D721Med (cell line): Measurements from ENCODE around the gene NAA50.

Experiments
- DNase-seq: peaks from one replicate; pipeline ENCODE4 v3.0.0; 2011; ENCODE audit warnings: low spot score; ENCODE audit not compliant: insufficient read length
- FAIRE-seq: peaks from 2 replicates; lab custom pipeline; 2011; peaks lifted over from hg19 to GRCh38; lab: Jason Lieb, UNC
- TF ChIP-seq, protein P1 (sequence below): IDR thresholded peaks from 2 replicates; pipeline ENCODE4 v1.5.1; 2012; ENCODE audit warnings: mild to moderate bottlenecking, control low read depth; ENCODE audit not compliant: insufficient read depth; ENCODE audit errors: missing control alignments

Gene NAA50

DNA sequence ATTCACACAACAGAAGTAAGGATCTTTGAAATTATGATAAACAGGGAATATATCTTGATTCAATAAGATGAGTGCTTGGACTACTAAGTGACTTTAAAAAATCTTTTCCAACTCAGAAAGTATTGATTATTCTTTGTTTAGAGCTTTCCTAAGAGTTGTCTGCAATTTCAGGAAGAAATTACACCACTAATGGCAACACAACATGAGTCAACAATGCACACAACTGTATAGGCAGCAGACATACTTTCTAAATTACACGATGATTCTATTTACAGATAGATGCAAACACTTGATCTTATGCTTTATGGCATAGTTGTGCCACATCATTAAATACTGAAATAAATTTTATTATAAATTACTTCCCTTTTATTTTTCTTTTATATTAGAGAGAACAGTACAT is 4.4 kb downstream of the NAA50 start:
- no peak for FAIRE-seq
- TF ChIP-seq, protein P1, sequence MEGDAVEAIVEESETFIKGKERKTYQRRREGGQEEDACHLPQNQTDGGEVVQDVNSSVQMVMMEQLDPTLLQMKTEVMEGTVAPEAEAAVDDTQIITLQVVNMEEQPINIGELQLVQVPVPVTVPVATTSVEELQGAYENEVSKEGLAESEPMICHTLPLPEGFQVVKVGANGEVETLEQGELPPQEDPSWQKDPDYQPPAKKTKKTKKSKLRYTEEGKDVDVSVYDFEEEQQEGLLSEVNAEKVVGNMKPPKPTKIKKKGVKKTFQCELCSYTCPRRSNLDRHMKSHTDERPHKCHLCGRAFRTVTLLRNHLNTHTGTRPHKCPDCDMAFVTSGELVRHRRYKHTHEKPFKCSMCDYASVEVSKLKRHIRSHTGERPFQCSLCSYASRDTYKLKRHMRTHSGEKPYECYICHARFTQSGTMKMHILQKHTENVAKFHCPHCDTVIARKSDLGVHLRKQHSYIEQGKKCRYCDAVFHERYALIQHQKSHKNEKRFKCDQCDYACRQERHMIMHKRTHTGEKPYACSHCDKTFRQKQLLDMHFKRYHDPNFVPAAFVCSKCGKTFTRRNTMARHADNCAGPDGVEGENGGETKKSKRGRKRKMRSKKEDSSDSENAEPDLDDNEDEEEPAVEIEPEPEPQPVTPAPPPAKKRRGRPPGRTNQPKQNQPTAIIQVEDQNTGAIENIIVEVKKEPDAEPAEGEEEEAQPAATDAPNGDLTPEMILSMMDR = no peak
- no peak for DNase-seq

DNA sequence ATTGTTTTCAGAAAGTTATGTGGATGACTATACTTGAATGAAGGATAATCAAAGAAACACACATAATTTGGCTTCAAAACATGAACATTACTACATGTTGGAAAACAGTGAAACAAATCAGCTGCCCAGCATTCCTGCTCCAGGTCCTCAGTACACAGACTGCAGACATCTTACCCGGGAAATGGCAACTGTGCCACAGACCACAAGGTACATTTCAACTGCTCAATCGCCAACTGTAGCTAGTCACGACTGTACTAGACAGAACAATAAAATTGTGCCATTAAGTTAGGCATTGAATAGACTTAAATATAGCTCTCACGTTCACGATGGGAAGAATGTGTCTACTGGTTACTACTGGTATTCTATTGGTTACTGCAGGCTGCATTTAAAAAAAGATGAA is 5.0 kb downstream of the NAA50 start:
- no peak for FAIRE-seq

DNA sequence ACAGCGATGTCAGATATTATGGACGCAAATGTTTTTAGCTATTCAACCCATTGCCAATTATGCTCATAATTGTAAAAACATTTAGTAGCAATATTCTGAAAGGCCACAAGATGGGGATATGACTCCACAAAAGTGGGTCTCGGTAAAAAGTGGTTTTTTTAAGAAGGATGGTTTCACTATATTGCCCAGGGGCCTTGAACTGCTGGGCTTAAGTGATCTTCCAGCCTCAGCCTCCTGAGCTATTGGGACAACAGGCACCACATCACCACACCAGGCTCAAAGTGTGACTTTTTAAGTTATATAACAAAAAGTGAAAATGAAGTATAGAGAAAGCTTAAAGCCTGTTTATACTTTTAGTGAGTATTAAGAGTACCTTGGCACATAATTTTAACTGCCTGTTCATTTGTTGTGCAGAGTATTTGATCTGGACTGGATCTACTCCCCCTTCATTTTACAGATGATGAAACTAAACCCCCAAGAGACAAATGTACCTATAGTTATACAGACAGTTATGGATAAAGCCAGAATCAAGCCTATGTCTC is 9.4 kb downstream of the NAA50 start:
- peak; percentile 88 for FAIRE-seq
- TF ChIP-seq, protein P1 = peak; percentile 68
- DNase-seq = no peak

More for the DNA sequence above, 5.0 kb downstream of the NAA50 start:
- TF ChIP-seq, protein P1 = no peak
- DNase-seq = no peak

DNA sequence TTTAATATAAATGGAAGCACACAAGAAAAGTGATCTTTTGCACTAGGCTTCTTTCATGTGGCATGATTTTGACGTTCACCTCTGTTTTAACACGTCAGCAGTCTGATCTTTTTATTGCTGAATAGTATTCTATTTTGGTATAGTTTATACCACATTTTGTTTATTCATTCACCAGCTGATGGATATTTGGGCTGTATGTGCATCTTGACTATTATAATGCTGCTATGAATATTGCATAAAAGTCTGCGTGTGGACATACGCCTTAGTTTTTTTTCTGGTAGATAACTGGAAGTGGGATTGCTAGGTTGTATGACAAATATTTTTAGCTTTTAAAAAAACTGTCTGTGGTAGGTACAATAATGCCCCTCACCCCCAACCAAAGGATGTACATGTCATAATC is 14.4 kb downstream of the NAA50 start:
- DNase-seq (no peak), FAIRE-seq (no peak)
- TF ChIP-seq, protein P1 = no peak

DNA sequence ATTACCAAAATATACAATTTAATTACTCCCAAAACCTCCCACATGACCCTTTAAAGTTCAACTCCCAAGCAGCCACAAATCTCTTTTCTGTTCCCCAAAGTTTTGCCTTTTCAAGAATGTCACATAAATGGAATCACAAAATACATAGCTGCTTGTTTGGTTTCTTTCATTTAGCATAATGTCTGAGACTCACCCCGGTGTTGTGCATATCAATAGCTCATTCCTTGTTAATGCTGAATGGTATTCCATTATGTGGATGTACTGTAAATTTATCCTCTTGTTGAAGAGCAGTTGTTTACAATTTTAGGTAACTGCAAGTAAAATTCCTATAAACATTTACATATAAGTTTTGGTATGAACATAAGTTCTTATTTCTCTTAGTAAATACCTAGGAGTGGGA is 15.5 kb downstream of the NAA50 start:
- TF ChIP-seq, protein P1 = no peak
- FAIRE-seq (no peak), DNase-seq (no peak)

DNA sequence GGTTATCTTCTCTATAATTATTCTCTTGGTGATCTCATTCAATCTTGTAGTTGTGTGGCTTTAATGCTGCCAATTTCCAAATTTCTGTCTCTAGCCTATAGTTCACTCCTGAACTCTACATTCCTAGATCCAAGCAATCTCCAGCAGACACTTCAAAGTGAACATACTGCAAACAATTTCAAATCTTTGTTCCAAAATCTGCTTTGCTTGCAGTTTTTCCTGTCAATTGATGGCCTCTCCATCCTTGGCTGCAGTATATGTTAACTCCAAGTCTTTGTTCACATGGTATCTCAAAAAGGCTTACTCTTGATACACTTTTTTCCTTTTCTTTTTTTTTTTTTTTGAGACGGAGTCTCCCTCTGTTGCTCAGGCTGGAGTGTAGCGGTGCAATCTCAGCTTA is 17.4 kb downstream of the NAA50 start:
- TF ChIP-seq, protein P1 = no peak
- DNase-seq = no peak
- FAIRE-seq = no peak

DNA sequence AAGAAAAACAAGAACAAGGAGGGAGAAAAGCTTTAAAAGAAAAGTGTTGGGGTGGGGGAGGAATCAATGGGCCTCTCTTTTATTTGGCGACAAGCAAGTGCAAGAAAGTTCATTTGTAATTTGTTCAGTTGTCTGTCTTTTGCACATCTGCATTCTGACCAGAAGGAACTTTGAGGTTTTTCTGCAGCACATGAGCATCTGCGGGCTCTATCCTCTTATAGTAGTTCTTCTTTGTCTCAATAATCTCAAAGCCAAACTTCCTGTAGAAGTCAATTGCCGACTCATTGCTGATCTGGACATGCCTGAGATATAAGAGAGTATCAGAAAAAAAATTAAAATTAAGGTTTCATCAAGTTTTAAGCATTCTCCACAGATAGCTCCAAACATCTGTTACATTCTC is 24.4 kb downstream of the NAA50 start:
- TF ChIP-seq, protein P1 = no peak
- DNase-seq (no peak), FAIRE-seq (no peak)
